Progenitor cell of endocrine pancreas (in vitro differentiated cells): ENCODE measurements around the gene TLE2. TPM values are rescaled to one million over a fixed set of nuclear protein-coding genes. Genes with fewer than 3 reads are reported as not detected.
"Not testable (repeated sequence)": the region's sequence is repeated elsewhere in the genome, so short reads cannot be mapped to it uniquely, and the experiment has no call there.

Experiments
- DNase-seq: peaks from one replicate; pipeline ENCODE4 v3.0.0; 2021; ENCODE audit warnings: low spot score; ENCODE audit not compliant: unreplicated experiment
- H3K27ac Mint-ChIP-seq: 2 replicates; pipeline ENCODE4 v1.8.0; 2021; ENCODE audit warnings: mild to moderate bottlenecking, moderate library complexity, mixed read lengths
- H3K27me3 Mint-ChIP-seq: 2 replicates; pipeline ENCODE4 v1.8.0; 2021; ENCODE audit warnings: mixed read lengths
- H3K36me3 Mint-ChIP-seq: 2 replicates; pipeline ENCODE4 v1.8.0; 2022; ENCODE audit warnings: mixed read lengths; ENCODE audit not compliant: insufficient read depth
- H3K4me1 Mint-ChIP-seq: 2 replicates; pipeline ENCODE4 v1.8.0; 2021; ENCODE audit warnings: low read depth, mixed read lengths
- H3K4me3 Mint-ChIP-seq: 2 replicates; pipeline ENCODE4 v1.8.0; 2021; ENCODE audit warnings: low read depth, mild to moderate bottlenecking, moderate library complexity, mixed read lengths
- H3K9me3 Mint-ChIP-seq: 2 replicates; pipeline ENCODE4 v1.8.0; 2021; ENCODE audit warnings: low read depth, mixed read lengths
- CTCF ChIP-seq: fragments of 200-600 bp; sonication (generic); IDR thresholded peaks from one replicate; pipeline ENCODE4 v1.5.0; 2021; ENCODE audit warnings: antibody characterized with exemption, mild to moderate bottlenecking; ENCODE audit not compliant: unreplicated experiment
- total RNA-seq: library from RNA; stranded (reverse); gene quantifications from 2 replicates; pipeline ENCODE4 v1.2.1, GENCODE V29; 2021

TLE2 gene
- total RNA-seq, 1 donor from 2014 or later = 160 TPM

- Mint-ChIP-seq H3K27ac (no peak overlapping the region), H3K36me3 (no peaks in the 10 kb centered on the region), H3K27me3 (no peaks in the 10 kb centered on the region), H3K9me3 (no peaks in the 10 kb centered on the region), H3K4me1 (peaks cover 11% of the 10 kb centered on the region), H3K4me3 (no peak overlapping the region)
- no peak for TF ChIP-seq CTCF
- DNase-seq = no peak
Observed at GRCh38 chr19:2964874-2965273, 64.2 kb downstream of the TLE2 start.

GRCh38 chr19:2963631-2964030 lies 65.4 kb downstream of the TLE2 start:
- not testable (repeated sequence) for H3K36me3 Mint-ChIP-seq, H3K4me3 Mint-ChIP-seq, H3K4me1 Mint-ChIP-seq, H3K27ac Mint-ChIP-seq, H3K9me3 Mint-ChIP-seq, DNase-seq, H3K27me3 Mint-ChIP-seq

- DNase-seq = no peak
- Mint-ChIP-seq H3K27me3 (no peaks in the 10 kb centered on the region), H3K9me3 (no peaks in the 10 kb centered on the region), H3K36me3 (no peaks in the 10 kb centered on the region), H3K27ac (no peak overlapping the region), H3K4me3 (no peak overlapping the region), H3K4me1 (peaks cover 5% of the 10 kb centered on the region)
- TF ChIP-seq CTCF = no peak
Observed at GRCh38 chr19:2963122-2963521, 66.0 kb downstream of the TLE2 start.

- Mint-ChIP-seq H3K27me3 (no peaks in the 10 kb centered on the region), H3K27ac (peak overlapping the region; percentile 92), H3K4me1 (peaks cover 3% of the 10 kb centered on the region), H3K9me3 (no peaks in the 10 kb centered on the region), H3K36me3 (no peaks in the 10 kb centered on the region), H3K4me3 (no peak overlapping the region)
- peak; percentile 77 for TF ChIP-seq CTCF
- peak; percentile 37 for DNase-seq
Observed at GRCh38 chr19:2962018-2962670, 66.9 kb downstream of the TLE2 start.

GRCh38 chr19:2960120-2960519 lies 69.0 kb downstream of the TLE2 start:
- Mint-ChIP-seq H3K4me3 (no peak overlapping the region), H3K4me1 (peaks cover 3% of the 10 kb centered on the region), H3K27me3 (no peaks in the 10 kb centered on the region), H3K36me3 (no peaks in the 10 kb centered on the region), H3K27ac (peak overlapping the region; percentile 80), H3K9me3 (no peaks in the 10 kb centered on the region)
- no peak for DNase-seq
- TF ChIP-seq CTCF = no peak

- TF ChIP-seq CTCF = no peak
- no peak for DNase-seq
- Mint-ChIP-seq H3K4me3 (no peak overlapping the region), H3K9me3 (no peaks in the 10 kb centered on the region), H3K27ac (peak overlapping the region; percentile 62), H3K4me1 (peaks cover 14% of the 10 kb centered on the region), H3K36me3 (no peaks in the 10 kb centered on the region), H3K27me3 (no peaks in the 10 kb centered on the region)
Observed at GRCh38 chr19:2957160-2957559, 71.9 kb downstream of the TLE2 start.
